ENCODE data around the gene ZNF823.
"Not testable (repeated sequence)": the region's sequence is repeated elsewhere in the genome, so short reads cannot be mapped to it uniquely, and the experiment has no call there.

The ZNF823 gene

DNA sequence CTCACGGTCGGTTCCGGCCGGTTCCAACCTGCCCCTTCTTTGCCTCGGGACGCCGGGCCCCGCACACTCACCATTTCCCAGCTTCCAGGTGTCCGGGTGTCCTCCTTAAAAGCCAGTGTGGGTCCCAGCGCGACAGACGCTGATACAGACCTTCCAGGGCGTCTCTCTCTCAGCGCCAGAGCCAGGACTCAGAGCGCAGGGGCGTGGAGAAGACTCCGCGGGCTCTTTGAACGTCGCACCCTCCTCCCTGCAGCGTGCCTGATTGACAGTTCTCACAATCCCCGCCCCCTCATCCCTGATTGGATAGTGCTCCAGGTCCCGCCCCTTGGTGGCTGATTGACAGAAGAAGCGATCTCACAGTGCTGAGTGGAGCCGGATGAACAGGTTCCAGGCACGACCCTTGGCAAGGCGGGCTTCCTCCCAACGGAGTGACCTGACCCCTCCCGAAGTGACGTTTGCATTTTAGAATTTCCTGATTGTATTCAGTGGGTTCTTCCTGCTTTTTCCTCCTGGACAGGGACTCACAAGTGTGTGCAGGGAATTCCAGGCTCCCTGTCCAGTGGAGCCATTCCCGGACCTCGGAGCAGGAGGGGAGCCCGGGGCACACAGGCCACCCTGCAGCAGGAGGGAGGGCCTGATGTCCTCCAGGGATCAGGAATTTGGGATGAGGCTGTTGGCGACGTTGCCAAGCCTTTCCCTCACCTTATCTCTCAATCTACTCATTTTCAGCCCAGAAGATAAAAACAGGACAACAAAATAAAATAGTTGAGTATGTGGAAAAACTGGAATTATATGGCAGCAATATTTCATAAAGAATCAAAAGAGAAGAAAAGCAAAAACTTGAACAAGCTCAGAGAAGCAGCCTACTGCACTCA, at the start of gene ZNF823:
TSS of gene ZNF823 (minus strand) at position 201 of the 875 bp plus-strand sequence. CDS start at position 74, 127 bp downstream.
- DNase-seq (ENCODE audit: insufficient read length, low spot score) (peak; percentile 94), FAIRE-seq (peak; percentile 96)

DNA sequence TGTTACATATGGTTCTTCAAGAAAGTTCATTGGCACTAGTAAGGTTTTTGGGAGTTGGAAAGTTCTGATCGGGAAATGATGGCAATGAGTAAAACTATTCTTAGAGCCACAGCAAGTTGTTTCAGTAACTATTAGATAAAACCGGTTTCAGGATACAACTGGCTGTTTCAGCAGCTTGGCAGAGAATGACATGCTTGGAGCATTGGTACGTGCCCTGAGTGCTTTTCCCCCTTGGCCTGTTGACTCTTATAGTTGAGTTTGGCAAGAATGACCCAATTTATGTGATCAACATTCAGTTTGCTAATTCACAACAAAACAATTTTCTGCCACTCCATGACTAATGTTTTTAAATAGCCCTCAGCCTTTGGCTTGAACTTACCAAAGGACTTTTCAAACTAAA, 48.8 kb upstream of the ZNF823 start:
- FAIRE-seq (no peak), DNase-seq (ENCODE audit: insufficient read length, low spot score) (no peak)

DNA sequence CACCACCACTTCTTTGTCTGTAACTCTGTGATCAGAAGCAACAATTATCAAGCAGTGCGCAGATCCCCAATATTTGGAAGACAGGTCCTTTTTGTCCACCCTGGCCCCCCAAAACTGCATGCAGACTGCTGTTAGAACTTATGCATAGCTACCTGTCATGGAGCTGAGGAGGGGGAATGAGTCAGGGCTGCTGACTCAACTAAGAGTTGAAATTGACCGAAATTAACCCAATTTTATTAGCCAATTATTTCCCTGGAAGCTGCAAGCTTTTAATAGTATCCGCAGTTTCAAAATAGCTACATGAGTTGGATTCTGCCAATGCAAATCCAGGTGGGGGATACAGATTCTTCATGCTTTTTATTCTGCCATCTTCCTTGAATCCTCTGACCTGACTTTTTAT, 45.6 kb upstream of the ZNF823 start:
- DNase-seq (ENCODE audit: insufficient read length, low spot score) (no peak), FAIRE-seq (no peak)

DNA sequence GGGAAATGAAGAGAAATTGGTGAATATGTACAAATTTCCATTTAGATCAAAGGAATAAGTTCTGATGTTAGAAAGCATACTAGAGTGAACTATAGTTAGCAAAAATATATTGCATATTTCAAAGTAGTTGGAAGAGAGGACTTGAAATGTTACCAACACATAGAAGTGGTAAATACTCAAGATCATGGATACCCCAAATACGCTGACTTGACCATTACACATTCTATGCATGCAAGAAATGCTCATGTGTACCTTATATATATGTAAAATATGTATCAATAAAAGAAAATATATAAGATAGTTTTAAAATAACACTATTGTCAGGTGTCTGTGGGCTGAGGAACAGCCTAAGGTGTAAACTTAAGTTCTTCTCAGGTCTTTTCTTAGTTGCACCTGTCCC, 45.0 kb upstream of the ZNF823 start:
- DNase-seq (ENCODE audit: insufficient read length, low spot score) (no peak), FAIRE-seq (no peak)

DNA sequence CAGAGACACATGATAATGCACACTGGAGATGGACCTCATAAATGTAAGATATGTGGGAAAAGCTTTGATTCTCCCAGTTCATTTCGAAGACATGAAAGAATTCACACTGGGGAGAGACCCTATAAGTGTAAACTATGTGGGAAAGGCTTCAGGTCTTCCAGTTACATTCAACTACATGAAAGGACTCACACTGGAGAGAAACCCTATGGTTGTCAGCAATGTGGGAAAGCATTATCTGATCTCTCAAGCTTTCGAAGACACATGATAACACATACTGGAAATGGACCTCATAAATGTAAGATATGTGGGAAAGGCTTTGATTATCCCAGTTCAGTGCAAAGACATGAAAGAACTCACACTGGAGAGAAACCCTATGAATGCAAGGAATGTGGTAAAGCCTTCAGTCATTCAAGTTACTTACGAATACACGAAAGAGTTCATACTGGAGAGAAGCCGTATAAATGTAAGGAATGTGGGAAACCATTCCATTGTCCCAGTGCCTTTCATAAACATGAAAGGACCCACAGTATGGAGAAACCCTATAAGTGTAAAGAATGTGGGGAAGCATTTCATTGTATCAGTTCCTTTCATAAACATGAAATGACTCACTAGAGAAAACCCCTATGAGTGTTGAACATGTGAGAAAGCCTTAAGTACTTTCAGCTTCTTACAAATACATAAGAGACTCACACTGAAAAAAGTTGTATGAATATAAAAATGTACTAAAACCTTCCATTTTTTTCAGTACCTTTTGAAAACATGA, 42.7 kb upstream of the ZNF823 start:
- no peak for FAIRE-seq

DNA sequence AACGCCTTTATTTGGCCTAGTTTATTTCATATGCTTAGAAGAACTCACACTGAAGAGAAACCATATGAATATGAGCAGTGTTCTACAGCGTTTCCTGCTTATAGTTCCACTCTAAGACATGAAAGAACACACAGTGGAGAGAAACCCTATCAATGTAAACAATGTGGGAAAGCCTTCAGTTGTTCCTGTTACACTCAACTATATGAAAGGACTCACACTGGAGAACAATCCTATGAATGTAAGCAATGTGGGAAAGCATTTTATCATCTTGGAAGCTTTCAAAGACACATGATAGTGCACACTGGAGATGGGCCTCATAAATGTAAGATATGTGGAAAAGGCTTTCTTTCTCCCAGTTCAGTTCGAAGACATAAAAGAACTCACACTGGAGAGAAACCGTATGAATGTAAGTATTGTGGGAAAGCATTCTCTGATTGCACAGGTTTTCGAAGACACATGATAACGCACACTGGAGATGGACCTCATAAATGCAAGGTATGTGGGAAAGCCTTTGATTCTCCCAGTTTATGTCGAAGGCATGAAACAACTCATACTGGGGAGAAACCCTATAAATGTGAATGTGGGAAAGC, 41.8 kb upstream of the ZNF823 start:
- no peak for DNase-seq (ENCODE audit: insufficient read length, low spot score)
- FAIRE-seq: no peak

More for the DNA sequence above, 42.7 kb upstream of the ZNF823 start:
- DNase-seq (ENCODE audit: insufficient read length, low spot score): no peak

DNA sequence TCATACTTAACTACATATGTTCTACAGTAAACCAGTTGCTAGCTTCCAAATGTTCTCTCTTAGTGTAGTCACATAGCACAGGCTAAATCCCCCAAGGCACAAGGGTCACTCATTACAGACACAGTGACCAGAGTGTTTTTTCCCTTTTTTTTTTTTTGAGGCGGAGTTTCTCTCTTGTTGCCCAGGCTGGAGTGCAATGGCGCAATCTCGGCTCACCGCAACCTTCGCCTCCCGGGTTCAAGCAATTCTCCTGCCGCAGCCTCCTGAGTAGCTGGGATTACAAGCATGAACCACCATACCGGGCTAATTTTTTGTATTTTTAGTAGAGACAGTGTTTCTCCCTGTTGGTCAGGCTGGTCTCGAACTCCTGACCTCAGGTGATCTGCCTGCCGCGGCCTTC, 37.9 kb upstream of the ZNF823 start:
- not testable (repeated sequence) for FAIRE-seq; DNase-seq (ENCODE audit: insufficient read length, low spot score)

DNA sequence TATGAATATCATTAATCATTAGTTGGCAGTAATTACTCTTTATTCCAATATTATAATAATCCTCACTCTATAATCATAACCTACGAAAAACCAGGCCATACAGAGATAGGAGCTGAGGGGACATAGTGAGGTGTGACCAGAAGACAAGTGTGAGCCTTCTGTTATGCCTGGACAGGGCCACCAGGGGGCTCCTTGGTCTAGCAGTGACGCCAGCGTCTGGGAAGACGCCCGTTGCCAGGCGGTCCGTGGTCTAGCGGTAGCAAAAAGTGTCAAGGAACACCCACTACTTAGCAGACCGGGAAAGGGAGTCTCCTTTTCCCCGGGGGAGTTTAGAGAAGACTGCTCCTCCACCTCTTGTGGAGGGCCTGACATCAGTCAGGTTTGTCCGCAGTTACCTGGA, 32.8 kb upstream of the ZNF823 start:
- FAIRE-seq: not testable (repeated sequence)

DNA sequence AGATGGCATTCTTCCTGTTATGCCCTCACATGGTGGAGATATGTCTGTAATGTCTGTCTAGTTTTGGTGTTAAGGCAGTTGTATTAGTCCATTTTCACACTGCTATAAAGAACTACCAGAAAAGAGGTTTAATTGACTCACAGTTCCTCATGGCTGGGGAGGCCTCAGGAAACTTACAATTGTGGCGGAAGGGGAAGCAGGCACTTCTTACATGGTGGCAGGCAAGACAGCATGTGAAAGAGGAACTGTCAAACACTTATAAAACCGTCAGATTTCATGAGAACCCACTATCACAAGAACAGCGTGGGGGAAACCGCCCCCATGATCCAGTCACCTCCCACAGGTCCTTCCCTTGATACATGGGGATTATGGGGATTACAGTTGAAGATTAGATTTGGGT, 31.2 kb upstream of the ZNF823 start:
- DNase-seq (ENCODE audit: insufficient read length, low spot score) (no peak), FAIRE-seq (no peak)

More for the DNA sequence above, 32.8 kb upstream of the ZNF823 start:
- DNase-seq (ENCODE audit: insufficient read length, low spot score): not testable (repeated sequence)

DNA sequence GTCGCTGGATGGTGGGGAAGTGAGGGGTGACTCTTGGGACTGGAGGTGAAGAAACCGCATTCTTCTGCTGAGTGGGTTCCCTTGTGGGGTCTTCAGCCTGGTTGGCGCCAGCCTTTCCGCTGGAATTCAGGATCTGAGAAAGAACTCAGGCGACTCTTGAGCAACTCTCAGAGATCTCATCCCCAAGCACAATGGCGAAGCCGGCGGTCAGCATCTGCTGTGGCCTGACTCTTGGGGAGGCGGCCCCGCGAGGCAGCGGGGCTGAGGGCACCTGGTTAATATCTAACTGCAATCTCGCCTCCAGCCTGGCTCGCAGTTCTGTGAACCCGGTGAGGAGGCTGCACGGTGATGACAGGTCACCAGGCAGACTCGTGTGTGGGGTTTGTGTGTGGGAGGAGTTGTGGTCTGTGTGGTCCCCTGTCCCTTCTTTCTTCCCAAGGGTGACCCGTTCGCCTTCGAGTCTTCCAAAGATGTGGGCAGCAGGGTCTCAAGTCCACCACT, 28.9 kb upstream of the ZNF823 start:
- DNase-seq (ENCODE audit: insufficient read length, low spot score): peak; percentile 32
- FAIRE-seq: no peak

DNA sequence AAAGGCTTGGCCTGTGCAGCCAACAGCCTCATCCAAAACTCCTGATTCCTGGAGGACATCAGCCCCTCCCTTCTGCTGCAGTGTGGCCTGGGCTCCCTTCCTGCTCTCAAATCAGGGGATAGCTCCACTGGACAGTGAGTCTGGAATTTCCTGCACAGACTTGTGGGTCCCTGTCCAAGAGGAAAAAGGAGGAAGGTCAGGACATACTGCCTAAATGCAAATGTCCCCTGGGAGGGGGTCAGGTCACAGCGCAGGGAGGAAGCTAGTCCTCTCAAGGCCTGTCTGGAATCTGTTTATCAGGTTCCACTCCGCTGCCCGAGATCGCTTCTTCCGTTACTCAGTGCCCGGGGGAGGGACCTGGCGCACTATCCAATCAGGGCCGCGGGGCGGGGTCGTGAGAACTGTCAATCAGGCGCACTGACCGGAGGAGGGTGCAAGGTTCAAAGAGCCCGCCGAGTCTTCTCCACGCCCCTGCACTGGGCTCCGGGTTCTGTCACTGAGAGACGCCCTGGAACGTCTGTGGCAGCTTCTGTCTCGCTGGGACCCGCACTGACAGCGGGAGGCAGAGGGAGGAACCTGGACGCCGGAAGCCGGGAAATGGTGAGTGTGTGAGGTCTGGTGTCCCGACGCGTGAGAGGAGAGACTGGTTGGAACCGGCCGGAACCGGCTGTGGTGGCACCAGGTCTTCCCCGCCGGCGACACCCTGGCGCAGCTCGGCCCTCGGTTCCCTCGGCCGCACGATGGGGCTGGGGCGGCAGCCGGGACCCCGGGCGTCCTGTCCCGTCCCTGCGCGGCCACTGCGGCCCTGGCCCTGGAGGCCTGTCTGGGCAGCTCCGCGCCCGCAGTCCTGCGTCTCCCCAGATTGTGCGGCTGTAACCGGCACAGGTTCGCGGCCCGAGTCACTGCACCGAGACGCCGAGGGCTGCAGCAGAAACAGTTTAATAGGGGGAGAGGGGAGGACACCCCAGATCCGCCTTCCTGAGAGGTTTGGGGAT, 28.1 kb upstream of the ZNF823 start, which contains the start of gene ZNF441:
TSS of gene ZNF441 (plus strand) at position 404 of the 995 bp plus-strand sequence. CDS start at position 598, 194 bp downstream.
- DNase-seq (ENCODE audit: insufficient read length, low spot score) (peak; percentile 96), FAIRE-seq (peak; percentile 20)

DNA sequence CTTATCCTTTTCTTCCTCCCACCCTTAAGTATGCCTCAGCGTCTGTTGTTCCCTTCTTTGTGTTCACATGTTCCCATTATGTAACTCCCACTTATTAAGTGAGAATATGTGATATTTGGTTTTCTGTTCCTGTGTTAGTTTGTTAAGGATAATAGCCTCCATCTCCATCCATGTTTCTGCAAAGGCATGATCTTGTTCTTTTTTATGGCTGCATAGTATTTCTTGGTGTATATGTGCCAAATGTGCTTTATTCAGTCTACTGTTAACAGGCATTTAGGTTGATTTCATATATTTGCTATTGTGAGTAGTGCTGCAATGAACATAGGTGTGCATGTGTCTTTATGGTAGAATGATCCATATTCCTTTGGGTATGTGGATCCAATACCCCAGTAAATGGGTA, 24.9 kb upstream of the ZNF823 start:
- DNase-seq (ENCODE audit: insufficient read length, low spot score): no peak
- FAIRE-seq: peak; percentile 23

DNA sequence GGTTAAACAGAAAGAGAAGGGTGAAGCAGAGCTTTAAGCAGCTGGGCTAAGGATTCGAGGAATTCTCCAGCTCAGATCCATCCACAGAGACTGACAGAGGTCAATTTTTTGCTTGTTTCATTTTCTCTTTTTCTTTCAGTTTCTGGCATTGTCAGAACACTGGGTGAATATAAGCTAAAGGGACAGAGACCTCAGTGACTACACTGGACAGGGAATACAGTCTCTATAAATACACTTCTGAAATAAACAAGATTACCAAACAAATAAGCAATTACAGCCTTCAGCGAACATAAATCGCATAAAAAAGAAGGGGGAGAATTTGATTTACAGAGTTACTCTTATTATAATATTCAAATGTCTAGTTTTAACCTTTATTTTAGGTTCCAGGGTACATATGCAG, 24.4 kb upstream of the ZNF823 start:
- DNase-seq (ENCODE audit: insufficient read length, low spot score) (no peak), FAIRE-seq (no peak)

DNA sequence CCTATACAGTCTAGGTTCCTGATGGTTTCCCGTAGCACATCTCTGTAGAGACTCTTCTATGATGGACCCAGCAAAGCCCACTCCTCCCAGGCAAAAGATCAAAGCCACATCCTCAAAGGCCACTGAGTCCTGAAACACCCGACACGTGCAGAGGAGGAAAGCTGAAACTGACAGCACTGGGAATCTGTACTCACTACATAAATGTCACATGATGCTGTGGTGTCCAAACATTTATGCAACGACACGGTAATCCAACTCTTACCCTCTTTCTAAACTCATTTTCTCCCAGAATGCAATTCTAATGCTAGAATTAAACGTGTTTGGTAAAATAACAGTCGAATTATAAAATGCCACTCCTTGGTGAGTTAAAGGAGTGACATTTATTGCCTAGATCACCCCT, 21.1 kb upstream of the ZNF823 start:
- FAIRE-seq (no peak), DNase-seq (ENCODE audit: insufficient read length, low spot score) (no peak)

DNA sequence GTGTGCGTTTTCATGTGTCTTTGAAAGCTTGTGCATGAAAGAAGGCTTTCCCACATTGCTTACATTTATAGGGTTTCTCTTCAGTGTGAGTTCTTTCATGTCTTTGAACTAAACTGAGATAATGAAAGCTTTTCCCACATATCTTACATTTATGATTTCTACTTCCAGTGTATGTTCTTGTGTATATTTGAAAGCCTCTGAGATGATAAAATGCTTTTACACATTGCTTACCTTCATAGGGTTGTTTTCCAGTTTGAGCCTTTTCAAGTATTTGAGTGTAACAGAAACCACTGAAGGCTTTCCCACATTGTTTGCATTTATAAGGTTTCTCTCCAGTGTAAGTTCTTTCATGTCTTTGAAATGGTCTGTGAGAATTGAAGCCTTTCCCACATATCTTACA, 18.2 kb upstream of the ZNF823 start:
- FAIRE-seq: no peak

DNA sequence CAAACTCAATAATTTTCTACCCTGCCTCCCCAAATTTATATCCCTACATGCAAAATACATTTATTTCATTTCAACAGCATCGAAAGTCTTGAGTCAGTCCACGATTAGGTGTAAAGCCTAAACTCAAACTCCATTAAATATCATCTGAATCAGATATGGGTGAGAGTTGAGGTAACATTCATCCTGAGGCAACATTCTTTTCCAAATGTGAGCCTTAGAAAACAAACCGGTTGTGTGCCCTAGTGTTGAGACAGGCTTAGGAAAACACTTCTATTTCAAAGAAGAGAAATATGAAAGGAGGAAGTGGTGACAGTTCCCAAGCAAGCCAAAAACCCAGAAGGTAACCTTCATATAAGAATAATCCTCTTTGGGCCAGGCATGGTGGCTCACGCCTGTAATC, 15.9 kb upstream of the ZNF823 start:
- DNase-seq (ENCODE audit: insufficient read length, low spot score) (no peak), FAIRE-seq (no peak)

More for the DNA sequence above, 18.2 kb upstream of the ZNF823 start:
- no peak for DNase-seq (ENCODE audit: insufficient read length, low spot score)

DNA sequence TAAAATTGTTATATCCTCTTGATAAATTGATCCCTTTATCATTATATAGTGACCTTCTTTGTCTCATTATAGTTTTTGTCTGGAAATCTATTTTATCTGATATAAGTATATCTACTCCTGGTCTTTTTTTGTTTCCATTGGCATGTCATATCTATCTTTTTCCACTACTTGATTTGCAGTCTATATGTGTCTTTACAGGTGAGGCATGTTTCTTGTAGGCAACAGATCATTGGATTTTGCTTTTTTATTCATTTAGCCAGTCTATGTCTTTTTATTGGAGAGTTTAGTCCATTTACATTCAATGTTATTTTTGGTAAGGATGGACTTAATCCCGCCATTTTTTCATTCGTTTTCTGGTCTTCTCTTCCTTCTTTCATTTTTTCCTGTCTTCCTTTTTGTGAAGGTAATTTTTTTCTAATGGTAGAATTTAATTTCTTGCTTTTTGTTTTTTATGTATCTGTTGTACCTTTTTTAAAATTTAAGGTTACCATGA, 13.5 kb upstream of the ZNF823 start:
- FAIRE-seq: no peak
- DNase-seq (ENCODE audit: insufficient read length, low spot score): no peak

DNA sequence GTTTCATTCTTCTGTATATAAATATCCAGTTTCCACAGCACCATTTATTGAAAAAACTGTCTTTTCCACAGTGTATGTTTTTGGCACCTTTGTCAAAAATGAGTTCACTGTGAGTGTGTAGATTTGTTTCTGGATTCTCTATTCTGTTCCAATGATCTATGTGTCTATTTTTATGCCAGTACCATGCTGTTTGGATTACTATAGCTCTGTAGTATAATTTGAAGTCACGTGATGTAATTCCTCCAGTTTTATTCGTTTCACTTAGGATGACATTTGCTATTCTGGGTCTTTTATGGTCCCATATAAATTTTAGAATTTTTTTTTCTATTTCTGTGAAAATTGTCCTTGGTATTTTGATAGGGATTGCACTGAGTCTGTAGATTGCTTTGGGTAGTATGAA, 11.0 kb upstream of the ZNF823 start:
- DNase-seq (ENCODE audit: insufficient read length, low spot score) (no peak), FAIRE-seq (no peak)

DNA sequence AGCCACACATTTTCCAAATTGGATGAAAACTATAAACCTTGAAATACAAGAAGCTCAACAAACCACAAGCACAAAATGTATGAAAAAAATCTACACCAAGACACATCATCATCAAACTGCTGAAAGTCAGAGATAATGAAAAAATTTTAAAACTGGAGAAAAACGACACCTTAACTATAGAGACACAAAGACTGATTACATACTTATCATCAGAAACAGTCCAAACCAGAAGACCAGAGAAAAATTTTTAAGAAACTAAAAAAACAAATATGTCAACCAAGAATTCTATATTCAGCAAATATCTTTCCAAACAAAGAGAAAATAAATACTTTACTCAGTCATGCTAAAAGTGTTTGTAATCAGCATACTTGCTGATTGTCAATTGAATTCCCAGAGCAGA, 8.5 kb upstream of the ZNF823 start:
- DNase-seq (ENCODE audit: insufficient read length, low spot score) (no peak), FAIRE-seq (no peak)

DNA sequence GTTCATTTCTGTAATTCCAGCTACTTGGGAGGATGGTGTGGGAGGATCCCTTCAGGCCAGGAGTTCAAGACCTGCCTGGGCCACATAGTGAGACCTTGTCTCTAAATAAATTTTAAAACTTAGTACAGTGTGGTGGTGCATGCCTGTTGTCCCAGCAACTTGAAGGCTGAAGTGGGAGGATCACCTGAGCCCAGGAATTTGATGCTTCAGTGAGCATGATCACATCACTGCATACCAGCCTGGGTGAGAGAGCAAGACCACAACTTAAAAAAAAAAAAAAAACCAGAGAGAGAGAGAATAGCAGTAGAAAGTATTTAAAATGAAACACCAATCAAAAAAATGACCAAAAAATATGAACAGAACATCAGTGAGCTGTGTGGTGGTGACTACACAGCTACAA, 7.1 kb upstream of the ZNF823 start:
- DNase-seq (ENCODE audit: insufficient read length, low spot score) (no peak), FAIRE-seq (no peak)
